CD14-positive monocyte (primary cell): ENCODE results near the gene ZNF26. TPM values are rescaled to one million over a fixed set of nuclear protein-coding genes. Genes with fewer than 3 reads are reported as not detected.

Source experiments
- DNase-seq, 3 donors: peaks; one replicate each; pipeline ENCODE4 v3.0.0-alpha.2; 2011 to 2022
- H2AFZ ChIP-seq: 2 replicates; pipeline ENCODE4 v1.6.0; 2012; ENCODE audit warnings: mild to moderate bottlenecking, low read depth, low read length, inconsistent platforms; ENCODE audit not compliant: insufficient read depth, poor library complexity, severe bottlenecking
- H3K27ac ChIP-seq, 2 donors: 1 replicate in 1 of 2; 2 replicates in 1 of 2; pipeline ENCODE4 v1.5.1; 2012 to 2013; ENCODE audit warnings: low read length in 2 of 2, control low read depth in 1 of 2, inconsistent platforms in 1 of 2, low read depth in 1 of 2, mild to moderate bottlenecking in 1 of 2
- H3K27me3 ChIP-seq, 2 donors: one replicate each; pipeline versions ENCODE4 v1.6.0 to v1.6.1; 2011 to 2013; ENCODE audit warnings: low read length in 2 of 2; ENCODE audit not compliant: control insufficient read depth in 2 of 2, insufficient read depth in 2 of 2
- H3K36me3 ChIP-seq, 2 donors: replicated peaks in 1 of 2; 1 replicate in 1 of 2; 2 replicates in 1 of 2; pipeline versions ENCODE4 v1.5.1 to v1.6.1; 2012 to 2013; ENCODE audit warnings: low read length in 2 of 2, control low read depth in 1 of 2, inconsistent platforms in 1 of 2, mild to moderate bottlenecking in 1 of 2; ENCODE audit not compliant: insufficient read depth in 2 of 2, control insufficient read depth in 1 of 2
- H3K4me1 ChIP-seq, 2 donors: 1 replicate in 1 of 2; 2 replicates in 1 of 2; pipeline versions ENCODE4 v1.5.1 to v1.6.1; 2012 to 2013; ENCODE audit warnings: low read length in 2 of 2, control low read depth in 1 of 2, inconsistent platforms in 1 of 2, mild to moderate bottlenecking in 1 of 2, moderate library complexity in 1 of 2; ENCODE audit not compliant: insufficient read depth in 2 of 2, control insufficient read depth in 1 of 2
- H3K4me2 ChIP-seq: replicated peaks from 2 replicates; pipeline ENCODE3; 2012; ENCODE audit warnings: low read length, moderate library complexity, mild to moderate bottlenecking; ENCODE audit not compliant: poor library complexity, severe bottlenecking; ENCODE audit errors: extremely low read depth
- H3K4me3 ChIP-seq, 3 experiments: fragments of 200-600 bp in 1 of 3; sonication (generic) in 1 of 3; replicated peaks in 1 of 3; 1 replicate in 2 of 3; 2 replicates in 1 of 3; pipeline ENCODE4 v1.5.1; 2011 to 2013; ENCODE audit warnings: low read length in 3 of 3, mild to moderate bottlenecking in 3 of 3, control low read depth in 2 of 3, low read depth in 2 of 3, inconsistent platforms in 1 of 3, moderate library complexity in 1 of 3
- H3K79me2 ChIP-seq: 2 replicates; pipeline ENCODE4 v1.6.0; 2012; ENCODE audit warnings: mild to moderate bottlenecking, control low read depth, inconsistent platforms, low read length, moderate library complexity; ENCODE audit not compliant: insufficient read depth
- H3K9ac ChIP-seq: 2 replicates; pipeline ENCODE4 v1.6.0; 2017; ENCODE audit warnings: low read length, mild to moderate bottlenecking; ENCODE audit not compliant: insufficient read depth, poor library complexity, severe bottlenecking
- H3K9me3 ChIP-seq, 2 donors: replicated peaks in 1 of 2; 1 replicate in 1 of 2; 2 replicates in 1 of 2; pipeline versions ENCODE4 v1.5.1 to v1.6.1; 2012 to 2013; ENCODE audit warnings: low read length in 2 of 2, control low read depth in 1 of 2; ENCODE audit not compliant: control insufficient read depth in 1 of 2, insufficient read depth in 1 of 2
- H4K20me1 ChIP-seq: 2 replicates; pipeline ENCODE4 v1.6.0; 2012; ENCODE audit warnings: mild to moderate bottlenecking, low read length, control low read depth, moderate library complexity; ENCODE audit not compliant: insufficient read depth
- H3K27ac Mint-ChIP-seq, 7 donors: one replicate each; pipeline ENCODE4 v1.8.0; 2020; ENCODE audit warnings: mild to moderate bottlenecking in 7 of 7, mixed read lengths in 7 of 7, moderate library complexity in 6 of 7, inconsistent platforms in 2 of 7
- H3K27me3 Mint-ChIP-seq, 3 donors: one replicate each; pipeline ENCODE4 v1.8.0; 2021 to 2022; ENCODE audit warnings: low read depth in 3 of 3, mild to moderate bottlenecking in 3 of 3, mixed read lengths in 3 of 3, moderate library complexity in 3 of 3, inconsistent platforms in 1 of 3
- H3K36me3 Mint-ChIP-seq, 2 donors: one replicate each; pipeline ENCODE4 v1.8.0; 2020; ENCODE audit warnings: mixed read lengths in 2 of 2, inconsistent platforms in 1 of 2, mild to moderate bottlenecking in 1 of 2
- H3K4me1 Mint-ChIP-seq: one replicate; pipeline ENCODE4 v1.8.0; 2020; ENCODE audit warnings: mild to moderate bottlenecking, mixed read lengths
- H3K4me3 Mint-ChIP-seq, 2 donors: one replicate each; pipeline ENCODE4 v1.8.0; 2020; ENCODE audit warnings: mild to moderate bottlenecking in 2 of 2, mixed read lengths in 2 of 2, moderate library complexity in 1 of 2
- H3K9me3 Mint-ChIP-seq, 7 donors: one replicate each; pipeline ENCODE4 v1.8.0; 2020 to 2022; ENCODE audit warnings: mixed read lengths in 7 of 7, mild to moderate bottlenecking in 6 of 7, moderate library complexity in 6 of 7, inconsistent platforms in 2 of 7
- CTCF ChIP-seq: fragments of 200-600 bp; IDR thresholded peaks from one replicate; pipeline ENCODE4 v1.8.0; 2022; ENCODE audit warnings: antibody characterized with exemption, mild to moderate bottlenecking
- WGBS: methylation state at CpG from one replicate; pipeline ENCODE4 v1.1.5; 2013; ENCODE audit warnings: missing lambda C conversion rate; ENCODE audit not compliant: insufficient coverage; 5-methylcytosine and 5-hydroxymethylcytosine counted together
- intact Hi-C, 2 donors: fragments of 100-400 bp; cut with micrococcal nuclease; formaldehyde crosslinking; loops; one replicate each; pipeline versions ENCODE4 v1.15.0 to v1.15.1; 2023
- polyA plus RNA-seq, 3 donors: library from polyadenylated mRNA; depleted of rRNA in 1 of 3; unstranded in 2 of 3; stranded (reverse) in 1 of 3; fragments of 300-500 nt in 2 of 3; fragments of >200 nt in 1 of 3; fragmentation: Illumina TruSeq in 2 of 3; gene quantifications; 1 replicate in 2 of 3; 2 replicates in 1 of 3; pipeline ENCODE4 v1.2.3, GENCODE V29; 2012 to 2021

ZNF26 gene
- polyA plus RNA-seq, 3 donors = 3.3 to 17.6 (median 3.8) TPM

- no peak for DNase-seq
- H2AFZ ChIP-seq = no peak overlapping the region
- no peak overlapping the region for H3K27ac Mint-ChIP-seq
- no peaks in the 10 kb centered on the region for H4K20me1 ChIP-seq
- peaks cover 0 to 2% (median 0%) of the 10 kb centered on the region in 3 donors for H3K27me3 Mint-ChIP-seq
- no peak overlapping the region for H3K4me3 ChIP-seq
- H3K79me2 ChIP-seq = no peaks in the 10 kb centered on the region
- no peak overlapping the region for H3K4me2 ChIP-seq
- H3K36me3 Mint-ChIP-seq = peaks cover 26 to 44% of the 10 kb centered on the region in 2 donors
- intact Hi-C loops = no loop called here
- H3K4me1 Mint-ChIP-seq = peaks cover 12% of the 10 kb centered on the region
- H3K4me3 Mint-ChIP-seq = no peak overlapping the region
- TF ChIP-seq CTCF = no peak
- peaks cover 9 to 11% of the 10 kb centered on the region in 2 donors for H3K4me1 ChIP-seq
- no peak overlapping the region for H3K27ac ChIP-seq
- WGBS = 96% methylated on average over 27 of the region's 27 CpGs
- H3K36me3 ChIP-seq = peaks cover 8 to 48% of the 10 kb centered on the region in 2 donors
- no peak overlapping the region for H3K9ac ChIP-seq
- no peaks in the 10 kb centered on the region for H3K27me3 ChIP-seq
- peaks cover 7 to 55% (median 19%) of the 10 kb centered on the region in 7 donors for H3K9me3 Mint-ChIP-seq
- H3K9me3 ChIP-seq = peaks cover 80 to 89% of the 10 kb centered on the region in 2 donors
Observed at GRCh38 chr12:132950844-132951535, 35.2 kb upstream of the ZNF26 start.

GRCh38 chr12:132951649-132952048, 34.5 kb upstream of the ZNF26 start:
- H3K36me3 Mint-ChIP-seq = peaks cover 23 to 37% of the 10 kb centered on the region in 2 donors
- H3K9me3 ChIP-seq = peaks cover 74 to 82% of the 10 kb centered on the region in 2 donors
- no peak for TF ChIP-seq CTCF

More at GRCh38 chr12:132951649-132952048, 34.5 kb upstream of the ZNF26 start:
- peaks cover 0 to 2% (median 0%) of the 10 kb centered on the region in 3 donors for H3K27me3 Mint-ChIP-seq
- Histone ChIP-seq H4K20me1 (no peaks in the 10 kb centered on the region), H3K79me2 (no peaks in the 10 kb centered on the region), H3K4me1 (peaks cover 10 to 13% of the 10 kb centered on the region in 2 donors), H3K4me3 (no peak overlapping the region), H3K9ac (no peak overlapping the region), H3K36me3 (peaks cover 4 to 42% of the 10 kb centered on the region in 2 donors), H3K27ac (no peak overlapping the region), H2AFZ (no peak overlapping the region), H3K4me2 (no peak overlapping the region), H3K27me3 (no peaks in the 10 kb centered on the region)
- no peak overlapping the region for H3K4me3 Mint-ChIP-seq
- DNase-seq = no peak
- H3K4me1 Mint-ChIP-seq = peaks cover 15% of the 10 kb centered on the region
- peaks cover 13 to 51% (median 20%) of the 10 kb centered on the region in 7 donors for H3K9me3 Mint-ChIP-seq
- intact Hi-C loops = no loop called here
- no peak overlapping the region for H3K27ac Mint-ChIP-seq
- WGBS = 98% methylated on average over 8 of the region's 8 CpGs
